Cardiac muscle cell (in vitro differentiated cells and primary cell): ENCODE data around the gene KRIT1. TPM values are rescaled to one million over a fixed set of nuclear protein-coding genes. Genes with fewer than 3 reads are reported as not detected.
A peak's percentile ranks its signal among the peaks of the same experiment; 100 is the strongest.
"Not testable (repeated sequence)": the region's sequence is repeated elsewhere in the genome, so short reads cannot be mapped to it uniquely, and the experiment has no call there.

Source experiments
- DNase-seq, 2 donors: peaks; one replicate each; pipeline versions ENCODE4 v3.0.0 to v3.0.0-alpha.2; 2010 to 2017; ENCODE audit warnings: low read depth in 1 of 2, low spot score in 1 of 2
- H3K27ac ChIP-seq: fragments of 200-600 bp; sonication (generic); 2 replicates; pipeline ENCODE4 v1.5.1; 2016
- H3K27me3 ChIP-seq: fragments of 200-600 bp; sonication (generic); 2 replicates; pipeline ENCODE4 v1.6.0; 2016; ENCODE audit warnings: control low read depth
- H3K36me3 ChIP-seq: fragments of 200-600 bp; sonication (generic); 2 replicates; pipeline ENCODE4 v1.5.1; 2016; ENCODE audit warnings: control low read depth
- H3K4me1 ChIP-seq: fragments of 200-600 bp; sonication (generic); 2 replicates; pipeline ENCODE4 v1.8.1; 2017; ENCODE audit warnings: low read depth, mild to moderate bottlenecking, mixed run types
- H3K4me3 ChIP-seq: fragments of 200-600 bp; sonication (generic); 2 replicates; pipeline ENCODE4 v1.5.1; 2016; ENCODE audit warnings: mild to moderate bottlenecking
- H3K9me3 ChIP-seq: fragments of 200-600 bp; sonication (generic); 2 replicates; pipeline ENCODE4 v1.5.1; 2017; ENCODE audit warnings: low read depth, mild to moderate bottlenecking, control low read depth
- CTCF ChIP-seq: IDR thresholded peaks from 2 replicates; pipeline ENCODE4 v1.5.1; 2012; ENCODE audit warnings: low read depth, mild to moderate bottlenecking, low read length
- polyA plus RNA-seq: library from polyadenylated mRNA; unstranded; fragments of >200 nt; fragmentation: Nextera tagmentation; extraction: Ambion mirVana; gene quantifications from 2 replicates; pipeline ENCODE4 v1.2.1, GENCODE V29; 2016
- total RNA-seq: library from RNA; depleted of rRNA; stranded (reverse); fragments of >200 nt; gene quantifications from 2 replicates; pipeline ENCODE4 v1.2.3, GENCODE V29; 2016

Gene KRIT1
- total and polyA plus RNA-seq, 2 experiments from 2014 or later = 29.0 to 73.4 TPM

GRCh38 chr7:92259062-92259461 lies 13.3 kb upstream of the KRIT1 start:
- Histone ChIP-seq H3K4me3 (no peak overlapping the region), H3K9me3 (no peaks in the 10 kb centered on the region), H3K27me3 (no peaks in the 10 kb centered on the region), H3K4me1 (no peaks in the 10 kb centered on the region), H3K27ac (no peak overlapping the region), H3K36me3 (no peaks in the 10 kb centered on the region)
- no peak for DNase-seq
- no peak for TF ChIP-seq CTCF

GRCh38 chr7:92255308-92255707 lies 9.6 kb upstream of the KRIT1 start:
- Histone ChIP-seq H3K27me3 (no peaks in the 10 kb centered on the region), H3K4me3 (no peak overlapping the region), H3K27ac (no peak overlapping the region), H3K4me1 (no peaks in the 10 kb centered on the region), H3K9me3 (no peaks in the 10 kb centered on the region), H3K36me3 (no peaks in the 10 kb centered on the region)
- no peak for TF ChIP-seq CTCF
- DNase-seq = peak in 1 of 2 donors; percentile 84

- not testable (repeated sequence) for H3K4me3 ChIP-seq, H3K27me3 ChIP-seq, H3K27ac ChIP-seq, H3K4me1 ChIP-seq, H3K36me3 ChIP-seq, H3K9me3 ChIP-seq
- DNase-seq = peak in 1 of 2 donors; percentile 9
These were observed 9.1 kb upstream of the KRIT1 start for GRCh38 chr7:92254800-92255199.

GRCh38 chr7:92253251-92253650 lies 7.5 kb upstream of the KRIT1 start:
- TF ChIP-seq CTCF = no peak
- H3K9me3 ChIP-seq = no peaks in the 10 kb centered on the region
- no peaks in the 10 kb centered on the region for H3K4me1 ChIP-seq
- H3K36me3 ChIP-seq = no peaks in the 10 kb centered on the region
- H3K27ac ChIP-seq = no peak overlapping the region
- no peaks in the 10 kb centered on the region for H3K27me3 ChIP-seq
- no peak overlapping the region for H3K4me3 ChIP-seq
- no peak for DNase-seq

GRCh38 chr7:92251181-92251580 lies 5.5 kb upstream of the KRIT1 start:
- no peak for DNase-seq
- no peak overlapping the region for H3K27ac ChIP-seq
- H3K27me3 ChIP-seq = no peaks in the 10 kb centered on the region
- no peaks in the 10 kb centered on the region for H3K36me3 ChIP-seq
- H3K9me3 ChIP-seq = no peaks in the 10 kb centered on the region
- no peak for TF ChIP-seq CTCF
- H3K4me3 ChIP-seq = no peak overlapping the region
- H3K4me1 ChIP-seq = peaks cover 10% of the 10 kb centered on the region

GRCh38 chr7:92250603-92251002 lies 4.9 kb upstream of the KRIT1 start:
- H3K4me1 ChIP-seq = peaks cover 10% of the 10 kb centered on the region
- TF ChIP-seq CTCF = no peak
- H3K27me3 ChIP-seq = no peaks in the 10 kb centered on the region
- no peak overlapping the region for H3K4me3 ChIP-seq
- no peak for DNase-seq
- H3K27ac ChIP-seq = no peak overlapping the region
- H3K36me3 ChIP-seq = no peaks in the 10 kb centered on the region
- H3K9me3 ChIP-seq = no peaks in the 10 kb centered on the region
